HepG2 (cell line): Measurements from ENCODE around the gene NME7. TPM values are rescaled to one million over a fixed set of nuclear protein-coding genes. Genes with fewer than 3 reads are reported as not detected.

ENCODE experiments used
- ARHGAP35 ChIP-seq: sonication (generic); formaldehyde crosslinking; IDR thresholded peaks from 2 replicates; pipeline ENCODE4 v1.9.0; 2022; ENCODE audit warnings: mild to moderate bottlenecking, inconsistent platforms, moderate library complexity, missing genetic modification reagents, borderline replicate concordance
- ATAD3A ChIP-seq: sonication (generic); formaldehyde crosslinking; IDR thresholded peaks from 2 replicates; pipeline ENCODE4 v1.4.0; 2020; ENCODE audit warnings: missing genetic modification reagents
- BRD4 ChIP-seq: sonication (generic); formaldehyde crosslinking; IDR thresholded peaks from 2 replicates; pipeline ENCODE4 v1.4.0; 2020; ENCODE audit warnings: missing genetic modification reagents
- DNMT3B ChIP-seq: conservative IDR thresholded peaks from 2 replicates; pipeline ENCODE4 v1.6.1; 2016; ENCODE audit warnings: missing biosample characterization, control low read depth
- ELF3 ChIP-seq: IDR thresholded peaks from 2 replicates; pipeline ENCODE4 v1.6.1; 2016; ENCODE audit warnings: missing genetic modification reagents, missing compliant biosample characterization
- GATAD1 ChIP-seq: IDR thresholded peaks from 2 replicates; pipeline ENCODE4 v1.6.1; 2016; ENCODE audit warnings: missing genetic modification reagents, missing compliant biosample characterization
- JUN ChIP-seq: sonication (generic); formaldehyde crosslinking; IDR thresholded peaks from 2 replicates; pipeline ENCODE4 v1.4.0; 2020; ENCODE audit warnings: mild to moderate bottlenecking, missing genetic modification reagents
- KDM5A ChIP-seq: fragments of 200-600 bp; sonication (generic); IDR thresholded peaks from 2 replicates; pipeline ENCODE4 v1.7.0; 2018; ENCODE audit warnings: antibody characterized with exemption, mild to moderate bottlenecking, low read length, borderline replicate concordance
- KLF12 ChIP-seq: sonication (generic); formaldehyde crosslinking; IDR thresholded peaks from 2 replicates; pipeline ENCODE4 v1.4.0; 2020; ENCODE audit warnings: missing genetic modification reagents, borderline replicate concordance
- NFATC3 ChIP-seq: sonication (generic); formaldehyde crosslinking; IDR thresholded peaks from 2 replicates; pipeline ENCODE4 v1.5.1; 2020; ENCODE audit warnings: mild to moderate bottlenecking, missing genetic modification reagents
- NFE2 ChIP-seq: sonication (generic); formaldehyde crosslinking; IDR thresholded peaks from 2 replicates; pipeline ENCODE4 v1.4.0; 2020; ENCODE audit warnings: missing genetic modification reagents
- NFE2L2 ChIP-seq: fragments of 150-350 bp; IDR thresholded peaks from 2 replicates; pipeline ENCODE4 v1.6.1; 2014; ENCODE audit warnings: low read length
- NFIB ChIP-seq: sonication (generic); formaldehyde crosslinking; IDR thresholded peaks from 2 replicates; pipeline ENCODE4 v1.9.0; 2021; ENCODE audit warnings: missing genetic modification reagents, mild to moderate bottlenecking, borderline replicate concordance
- NR0B2 ChIP-seq: sonication (generic); formaldehyde crosslinking; IDR thresholded peaks from 2 replicates; pipeline ENCODE4 v1.4.0; 2020; ENCODE audit warnings: mild to moderate bottlenecking, missing genetic modification reagents
- PHF5A ChIP-seq: IDR thresholded peaks from one replicate; pipeline ENCODE4 v1.6.1; 2018; ENCODE audit warnings: low read depth, missing genetic modification reagents; ENCODE audit not compliant: unreplicated experiment
- RFXAP ChIP-seq: sonication (generic); formaldehyde crosslinking; IDR thresholded peaks from 2 replicates; pipeline ENCODE4 v1.4.0; 2020; ENCODE audit warnings: missing genetic modification reagents, borderline replicate concordance
- TARDBP ChIP-seq: sonication (generic); formaldehyde crosslinking; IDR thresholded peaks from 2 replicates; pipeline ENCODE4 v1.8.0; 2022; ENCODE audit warnings: mild to moderate bottlenecking, missing genetic modification reagents
- TBL1XR1 ChIP-seq: fragments of 150-350 bp; IDR thresholded peaks from 2 replicates; pipeline ENCODE4 v1.6.1; 2014; ENCODE audit warnings: borderline replicate concordance, low read length; ENCODE audit not compliant: partially characterized antibody
- XRCC5 ChIP-seq: fragments of 200-400 bp; formaldehyde crosslinking; optimal IDR thresholded peaks from 2 replicates; pipeline ENCODE3; 2017; ENCODE audit warnings: mild to moderate bottlenecking, low read length
- ZFP36 ChIP-seq: fragments of 150-350 bp; IDR thresholded peaks from 2 replicates; pipeline ENCODE4 v1.6.1; 2018; ENCODE audit warnings: borderline replicate concordance, low read length, low read depth; ENCODE audit not compliant: partially characterized antibody
- ZIK1 ChIP-seq: sonication (generic); formaldehyde crosslinking; IDR thresholded peaks from 2 replicates; pipeline ENCODE4 v1.5.0; 2020; ENCODE audit warnings: mild to moderate bottlenecking, low read depth, missing genetic modification reagents, borderline replicate concordance
- ZMYM3 ChIP-seq: sonication (generic); formaldehyde crosslinking; IDR thresholded peaks from 2 replicates; pipeline ENCODE4 v1.5.1; 2020; ENCODE audit warnings: mild to moderate bottlenecking, missing genetic modification reagents
- ZNF296 ChIP-seq: sonication (generic); formaldehyde crosslinking; conservative IDR thresholded peaks from 2 replicates; pipeline ENCODE4 v1.5.0; 2020; ENCODE audit warnings: mild to moderate bottlenecking, missing genetic modification reagents
- ZNF512 ChIP-seq: sonication (generic); formaldehyde crosslinking; IDR thresholded peaks from 2 replicates; pipeline ENCODE4 v1.4.0; 2020; ENCODE audit warnings: mild to moderate bottlenecking, missing genetic modification reagents
- ZNF562 ChIP-seq: sonication (generic); formaldehyde crosslinking; IDR thresholded peaks from 2 replicates; pipeline ENCODE4 v1.8.0; 2022; ENCODE audit warnings: missing genetic modification reagents, borderline replicate concordance
- ZNF614 ChIP-seq: IDR thresholded peaks from 2 replicates; pipeline ENCODE4 v1.6.1; 2018; ENCODE audit warnings: missing biosample characterization, missing genetic modification reagents, inconsistent platforms, borderline replicate concordance
- ZNF619 ChIP-seq: sonication (generic); formaldehyde crosslinking; IDR thresholded peaks from 2 replicates; pipeline ENCODE4 v1.4.0; 2020; ENCODE audit warnings: mild to moderate bottlenecking, missing genetic modification reagents
- ZNF746 ChIP-seq: sonication (generic); formaldehyde crosslinking; IDR thresholded peaks from 2 replicates; pipeline ENCODE4 v1.8.0; 2022; ENCODE audit warnings: mild to moderate bottlenecking, missing genetic modification reagents
- ZNF775 ChIP-seq: sonication (generic); formaldehyde crosslinking; IDR thresholded peaks from 2 replicates; pipeline ENCODE4 v1.4.0; 2020; ENCODE audit warnings: missing genetic modification reagents, mild to moderate bottlenecking, moderate library complexity, borderline replicate concordance
- ZNF792 ChIP-seq: IDR thresholded peaks from 2 replicates; pipeline ENCODE4 v1.6.1; 2016
- ZNF841 ChIP-seq: sonication (generic); formaldehyde crosslinking; IDR thresholded peaks from 2 replicates; pipeline ENCODE4 v1.8.1; 2023; ENCODE audit warnings: missing genetic modification reagents, borderline replicate concordance
- polyA plus RNA-seq, 8 experiments: library from polyadenylated mRNA; depleted of rRNA in 3 of 8; stranded (reverse) in 7 of 8; unstranded in 1 of 8; fragments of >200 nt; fragmentation: Illumina TruSeq in 4 of 8; extraction: Trizol in 4 of 8; gene quantifications; 2 replicates each; pipeline versions ENCODE4 v1.2.1 to v1.2.3, GENCODE V29; 2011 to 2016; ENCODE audit warnings: low read depth in 4 of 8, missing spikeins in 1 of 8, mixed read lengths in 1 of 8; ENCODE audit not compliant: insufficient read depth in 1 of 8
- total RNA-seq, 5 experiments: library from RNA; depleted of rRNA; stranded (reverse); fragments of >200 nt; fragmentation: Illumina TruSeq; extraction: Trizol; gene quantifications; 2 replicates each; pipeline ENCODE4 v1.2.3, GENCODE V29; 2016; ENCODE audit warnings: low read depth in 1 of 5

The NME7 gene
- total and polyA plus RNA-seq, 2 of the 13 experiments (the other 11 are each of a cell fraction or from before 2014, with no cell fraction given), result 9.4 to 22.5 TPM

GRCh38 chr1:169109561-169110134 lies 257.9 kb downstream of the NME7 start (continued):
- peak; percentile 84; the same call in 1 of the 2 replicates for TF ChIP-seq ZNF614 (CRISPR knock-in tag)
- 0 out of 2 replicates have a peak, but pooled peaks have one; percentile 20 for TF ChIP-seq ZNF792
- TF ChIP-seq ZMYM3 (CRISPR knock-in tag), result no peak
- TF ChIP-seq ZNF619 (CRISPR knock-in tag), result no peak
- peak; percentile 34; the same call in 1 of the 2 replicates for TF ChIP-seq GATAD1 (CRISPR knock-in tag)
- no peak for TF ChIP-seq XRCC5
- TF ChIP-seq ZFP36, result no peak
- TF ChIP-seq KDM5A, result no peak; the same call in 1 of the 2 replicates
- no peak for TF ChIP-seq ATAD3A (CRISPR knock-in tag)
- TF ChIP-seq ARHGAP35, result no peak
- no peak for TF ChIP-seq TARDBP
- TF ChIP-seq DNMT3B (CRISPR knock-in tag), result 0 out of 2 replicates have a peak, but pooled peaks have one; percentile 24
- TF ChIP-seq NFE2, result no peak; the same call in 1 of the 2 replicates
- no peak for TF ChIP-seq JUN
- TF ChIP-seq NR0B2 (CRISPR knock-in tag), result no peak
- no peak for TF ChIP-seq ZNF512 (CRISPR knock-in tag)
- 0 out of 2 replicates have a peak, but pooled peaks have one; percentile 18 for TF ChIP-seq BRD4 (CRISPR knock-in tag)
- TF ChIP-seq ZNF841, result no peak
- TF ChIP-seq ZNF562, result no peak
- no peak for TF ChIP-seq KLF12 (CRISPR knock-in tag)
- no peak for TF ChIP-seq NFIB (CRISPR knock-in tag)
- TF ChIP-seq ZNF296, result no peak
- no peak for TF ChIP-seq ZIK1 (CRISPR knock-in tag)
- TF ChIP-seq ZNF746 (CRISPR knock-in tag), result no peak
- TF ChIP-seq NFATC3 (CRISPR knock-in tag), result no peak
- TF ChIP-seq NFE2L2, result no peak
- TF ChIP-seq ELF3 (CRISPR knock-in tag), result no peak
- peak; percentile 34 for TF ChIP-seq TBL1XR1
- TF ChIP-seq RFXAP (CRISPR knock-in tag), result no peak
- TF ChIP-seq PHF5A (CRISPR knock-in tag), result no peak
- TF ChIP-seq ZNF775 (CRISPR knock-in tag), result no peak
